ENCODE data around the gene SLC9C1.

Gene SLC9C1

DNA sequence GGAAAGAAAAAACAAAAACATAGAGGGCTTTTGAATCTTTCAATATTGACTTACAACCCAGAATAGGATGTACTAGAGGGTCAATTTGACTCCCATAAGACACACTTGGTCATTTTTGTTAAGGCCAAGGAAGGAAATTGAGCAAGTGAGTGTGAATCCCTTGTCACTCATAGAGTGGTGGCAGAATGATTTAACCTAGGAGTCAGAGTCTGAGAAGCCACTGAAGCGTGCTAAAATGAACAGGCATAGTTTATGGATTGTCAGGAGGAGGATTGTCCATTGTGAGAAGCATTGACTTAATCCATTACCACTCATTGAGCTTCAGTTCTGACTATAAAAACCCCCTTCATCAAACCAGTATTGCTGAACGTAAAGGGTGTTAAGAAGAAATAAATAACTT lies 152.7 kb downstream of the SLC9C1 start:
- H3K4me3 ChIP-seq (ENCODE audit: control insufficient read depth, low read depth, low read length) = no peak overlapping the region
- TF ChIP-seq, protein P1, sequence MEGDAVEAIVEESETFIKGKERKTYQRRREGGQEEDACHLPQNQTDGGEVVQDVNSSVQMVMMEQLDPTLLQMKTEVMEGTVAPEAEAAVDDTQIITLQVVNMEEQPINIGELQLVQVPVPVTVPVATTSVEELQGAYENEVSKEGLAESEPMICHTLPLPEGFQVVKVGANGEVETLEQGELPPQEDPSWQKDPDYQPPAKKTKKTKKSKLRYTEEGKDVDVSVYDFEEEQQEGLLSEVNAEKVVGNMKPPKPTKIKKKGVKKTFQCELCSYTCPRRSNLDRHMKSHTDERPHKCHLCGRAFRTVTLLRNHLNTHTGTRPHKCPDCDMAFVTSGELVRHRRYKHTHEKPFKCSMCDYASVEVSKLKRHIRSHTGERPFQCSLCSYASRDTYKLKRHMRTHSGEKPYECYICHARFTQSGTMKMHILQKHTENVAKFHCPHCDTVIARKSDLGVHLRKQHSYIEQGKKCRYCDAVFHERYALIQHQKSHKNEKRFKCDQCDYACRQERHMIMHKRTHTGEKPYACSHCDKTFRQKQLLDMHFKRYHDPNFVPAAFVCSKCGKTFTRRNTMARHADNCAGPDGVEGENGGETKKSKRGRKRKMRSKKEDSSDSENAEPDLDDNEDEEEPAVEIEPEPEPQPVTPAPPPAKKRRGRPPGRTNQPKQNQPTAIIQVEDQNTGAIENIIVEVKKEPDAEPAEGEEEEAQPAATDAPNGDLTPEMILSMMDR (IDR thresholded peaks at IDR 0.05; ENCODE audit: control insufficient read depth, insufficient read depth, low read depth, low read length, missing control alignments) = no peak
- no peak for DNase-seq (ENCODE audit: low read depth)

DNA sequence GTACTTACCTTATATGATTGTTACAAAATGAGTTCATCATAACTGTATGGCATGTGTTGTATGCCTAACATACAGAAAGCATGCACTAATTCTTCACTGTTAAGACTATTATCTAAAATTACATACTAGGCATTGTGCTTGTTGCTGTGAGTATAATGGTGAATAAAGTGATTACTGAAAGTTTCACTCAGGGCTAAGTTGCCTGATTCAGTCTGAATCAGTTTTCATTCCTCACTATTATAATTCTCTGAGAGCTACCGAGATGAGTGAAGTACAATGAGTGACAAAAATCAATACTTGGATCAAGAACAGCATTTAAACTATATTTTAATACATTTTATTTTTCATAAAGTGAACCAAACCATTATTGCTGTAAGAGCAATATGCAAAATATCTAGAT lies 153.4 kb downstream of the SLC9C1 start:
- TF ChIP-seq, protein P1 (IDR thresholded peaks at IDR 0.05; ENCODE audit: control insufficient read depth, insufficient read depth, low read depth, low read length, missing control alignments) = no peak
- DNase-seq (ENCODE audit: low read depth) = no peak
- no peak overlapping the region for H3K4me3 ChIP-seq (ENCODE audit: control insufficient read depth, low read depth, low read length)

GRCh38 chr3:112138219-112138969 lies 155.6 kb downstream of the SLC9C1 start:
- no peak overlapping the region for H3K4me3 ChIP-seq (ENCODE audit: control insufficient read depth, low read depth, low read length)
- TF ChIP-seq, protein P1 (IDR thresholded peaks at IDR 0.05; ENCODE audit: control insufficient read depth, insufficient read depth, low read depth, low read length, missing control alignments) = no peak
- DNase-seq (ENCODE audit: low read depth) = no peak

- H3K4me3 ChIP-seq (ENCODE audit: control insufficient read depth, low read depth, low read length) = no peak overlapping the region
- TF ChIP-seq, protein P1 (IDR thresholded peaks at IDR 0.05; ENCODE audit: control insufficient read depth, insufficient read depth, low read depth, low read length, missing control alignments) = no peak
- DNase-seq (ENCODE audit: low read depth) = no peak
These were observed 156.2 kb downstream of the SLC9C1 start for GRCh38 chr3:112137781-112138180.

- TF ChIP-seq, protein P1 (IDR thresholded peaks at IDR 0.05; ENCODE audit: control insufficient read depth, insufficient read depth, low read depth, low read length, missing control alignments) = peak; percentile 64
- peak; percentile 7 for DNase-seq (ENCODE audit: low read depth)
- no peak overlapping the region for H3K4me3 ChIP-seq (ENCODE audit: control insufficient read depth, low read depth, low read length)
These were observed 156.9 kb downstream of the SLC9C1 start for GRCh38 chr3:112136959-112137693.

GRCh38 chr3:112136046-112136445 lies 158.0 kb downstream of the SLC9C1 start:
- no peak overlapping the region for H3K4me3 ChIP-seq (ENCODE audit: control insufficient read depth, low read depth, low read length)
- DNase-seq (ENCODE audit: low read depth) = no peak
- TF ChIP-seq, protein P1 (IDR thresholded peaks at IDR 0.05; ENCODE audit: control insufficient read depth, insufficient read depth, low read depth, low read length, missing control alignments) = no peak

All from AG09309 (cell line).